Middle frontal gyrus (tissue), 1 donor: Measurements from ENCODE around the gene MPI.
"Not testable (repeated sequence)": the region's sequence is repeated elsewhere in the genome, so short reads cannot be mapped to it uniquely, and the experiment has no call there.

ENCODE experiments used
- DNase-seq: peaks from one replicate; pipeline ENCODE4 v3.0.0-alpha.2; 2015; ENCODE audit warnings: low spot score; ENCODE audit errors: extremely low spot score

The MPI gene

DNA sequence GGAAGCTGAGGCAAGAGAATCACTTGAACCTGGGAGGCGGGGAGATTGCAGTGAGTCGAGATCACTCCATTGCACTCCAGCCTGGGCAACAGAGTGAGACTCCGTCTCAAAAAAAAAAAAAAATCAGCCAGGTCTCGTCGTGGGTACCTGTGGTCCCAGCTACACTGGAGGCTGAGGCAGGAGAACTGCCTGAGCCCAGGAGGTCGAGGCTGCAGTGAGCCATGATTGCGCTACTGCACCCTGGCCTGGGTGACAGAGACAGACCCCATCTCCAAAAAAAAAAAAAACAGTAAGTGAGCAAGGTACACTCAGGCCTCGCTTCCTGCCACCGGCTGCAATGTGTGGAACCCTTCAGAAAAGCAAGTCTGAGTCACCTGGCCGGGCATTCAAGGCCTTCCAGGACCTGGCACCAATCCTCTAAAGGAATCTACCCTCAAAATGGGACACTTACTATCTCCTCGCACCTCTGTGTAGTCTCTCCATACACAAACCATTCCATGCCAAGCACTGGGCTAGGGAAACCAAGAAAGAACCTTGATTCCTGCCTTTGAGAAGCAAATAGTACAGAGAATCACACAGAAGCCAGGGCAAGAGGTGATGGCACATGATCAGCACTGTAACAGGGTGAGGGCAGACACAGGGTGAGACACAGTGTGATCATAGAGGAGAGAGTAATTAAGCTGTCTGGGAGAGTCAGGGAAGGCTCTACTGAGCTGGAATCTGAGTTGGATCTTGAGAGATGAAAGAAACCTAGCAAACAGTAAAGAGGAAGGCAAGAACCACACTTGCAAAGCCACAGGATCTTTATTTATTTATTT is 26.4 kb upstream of the MPI start:
- DNase-seq: no peak

DNA sequence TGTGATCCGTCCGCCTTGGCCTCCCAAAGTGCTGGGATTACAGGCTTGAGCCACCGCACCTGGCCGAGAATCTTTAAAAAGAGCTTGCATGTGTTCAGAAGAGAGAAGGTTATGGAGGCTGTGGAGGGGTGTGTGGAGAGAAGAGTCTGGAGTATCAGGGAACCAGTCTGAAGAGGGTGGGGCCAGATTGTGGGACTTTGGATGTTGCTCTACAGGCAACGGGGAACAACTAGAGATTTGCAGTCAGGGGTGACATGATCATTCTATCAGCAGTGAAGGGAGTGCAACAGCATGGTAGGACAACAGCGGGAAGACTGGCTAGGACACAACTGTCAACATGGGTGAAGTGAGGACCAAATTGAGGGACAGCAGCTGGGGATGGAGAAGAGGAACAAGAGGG is 25.5 kb upstream of the MPI start:
- DNase-seq: no peak

DNA sequence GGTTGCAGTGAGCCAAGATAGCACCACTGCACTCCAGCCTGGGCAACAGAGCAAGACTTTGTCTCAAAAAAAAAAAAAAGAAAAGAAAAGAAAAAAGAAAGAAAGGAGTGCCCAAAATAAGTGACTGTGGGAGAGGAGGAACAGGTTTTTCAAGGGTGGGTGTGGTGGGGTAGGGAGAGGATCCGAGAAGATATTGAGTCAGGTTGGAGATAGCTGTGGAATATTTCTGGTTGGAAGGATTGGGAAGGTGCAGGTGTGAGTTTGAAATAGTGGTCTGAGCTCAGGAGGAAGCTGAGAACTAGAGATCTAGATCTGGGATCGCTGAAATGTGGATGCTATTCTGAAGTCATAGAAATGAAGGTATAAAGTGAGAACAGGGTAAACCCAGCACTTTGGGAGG is 24.5 kb upstream of the MPI start:
- no peak for DNase-seq

DNA sequence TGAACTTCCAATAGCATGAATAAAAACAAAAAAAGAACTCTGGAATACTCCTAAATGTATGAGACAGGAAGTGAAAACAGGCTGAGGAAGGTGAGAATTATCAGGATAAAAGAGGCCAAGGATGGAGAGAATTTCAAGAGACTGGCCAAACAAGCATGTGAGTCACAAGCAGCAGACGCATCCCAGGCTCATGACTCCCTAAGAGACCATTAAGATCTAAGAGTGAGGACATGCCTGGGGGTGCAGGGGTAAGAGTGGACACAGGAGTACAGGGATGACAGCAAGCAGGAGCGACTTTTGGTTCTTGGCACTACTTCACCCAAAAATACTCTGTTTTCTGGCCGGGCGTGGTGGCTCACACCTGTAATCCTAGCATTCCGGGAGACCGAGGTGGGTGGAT is 23.8 kb upstream of the MPI start:
- no peak for DNase-seq

DNA sequence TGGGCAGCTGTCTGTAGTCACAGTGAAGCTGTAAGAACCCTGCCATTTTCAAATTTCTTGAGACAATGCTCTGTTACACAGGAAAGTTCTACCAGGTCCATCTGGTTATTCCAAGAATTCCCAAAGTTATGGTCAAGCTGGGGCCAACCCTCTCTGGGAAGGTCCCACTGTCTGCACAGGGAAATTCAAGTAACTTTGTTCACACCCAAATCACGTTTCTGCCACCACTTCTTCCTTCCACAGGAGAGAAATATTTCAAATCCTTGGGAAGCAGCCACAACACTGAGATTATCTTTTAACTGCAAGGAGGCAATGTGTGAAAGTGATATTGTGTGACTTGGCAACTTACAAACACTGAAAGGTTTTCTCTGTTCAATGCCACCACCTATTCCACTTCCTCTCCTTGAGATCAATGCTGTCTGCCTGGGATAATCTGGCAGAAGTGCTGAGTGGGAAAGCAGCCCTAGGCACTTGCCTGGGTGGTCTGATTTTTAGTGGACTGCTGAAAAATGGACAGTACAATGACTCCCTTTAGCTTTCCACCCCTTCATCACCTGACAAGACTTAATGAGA is 22.3 kb upstream of the MPI start:
- no peak for DNase-seq

DNA sequence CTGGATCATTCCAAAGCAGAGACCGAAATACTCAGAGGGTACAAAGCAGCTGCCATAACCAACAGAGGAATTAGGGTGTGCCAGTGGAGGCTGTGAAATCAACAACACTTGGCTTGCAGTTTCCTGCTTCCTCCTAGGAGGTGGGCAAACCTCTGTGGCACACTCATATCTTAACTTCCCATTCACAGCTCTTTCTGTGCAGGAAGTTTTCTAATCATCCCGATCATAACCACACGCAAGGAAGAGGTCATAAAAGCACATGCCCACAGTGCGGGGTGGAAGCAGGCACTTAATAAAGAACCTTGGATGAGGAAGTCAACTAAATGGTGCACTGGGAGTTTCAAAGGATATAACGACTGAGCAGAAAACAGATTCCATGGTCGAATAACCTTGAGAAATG is 21.8 kb upstream of the MPI start:
- DNase-seq: no peak

DNA sequence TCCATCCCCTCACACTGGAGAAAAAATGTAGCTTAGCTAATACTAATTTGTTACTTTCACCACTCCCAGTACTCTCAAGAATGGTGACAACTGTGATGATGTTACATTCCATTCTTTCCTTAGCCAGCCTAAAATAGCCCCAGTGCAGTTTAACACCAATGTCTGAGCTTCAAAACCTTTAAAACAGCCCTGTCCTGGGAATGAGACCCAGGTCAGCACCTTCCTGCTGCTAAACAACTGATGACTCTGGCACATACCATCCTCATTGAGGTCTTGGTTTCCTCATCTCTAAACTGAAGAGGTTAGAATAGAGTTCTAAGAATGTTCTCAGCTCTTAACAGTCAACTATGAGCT is 20.5 kb upstream of the MPI start:
- no peak for DNase-seq

DNA sequence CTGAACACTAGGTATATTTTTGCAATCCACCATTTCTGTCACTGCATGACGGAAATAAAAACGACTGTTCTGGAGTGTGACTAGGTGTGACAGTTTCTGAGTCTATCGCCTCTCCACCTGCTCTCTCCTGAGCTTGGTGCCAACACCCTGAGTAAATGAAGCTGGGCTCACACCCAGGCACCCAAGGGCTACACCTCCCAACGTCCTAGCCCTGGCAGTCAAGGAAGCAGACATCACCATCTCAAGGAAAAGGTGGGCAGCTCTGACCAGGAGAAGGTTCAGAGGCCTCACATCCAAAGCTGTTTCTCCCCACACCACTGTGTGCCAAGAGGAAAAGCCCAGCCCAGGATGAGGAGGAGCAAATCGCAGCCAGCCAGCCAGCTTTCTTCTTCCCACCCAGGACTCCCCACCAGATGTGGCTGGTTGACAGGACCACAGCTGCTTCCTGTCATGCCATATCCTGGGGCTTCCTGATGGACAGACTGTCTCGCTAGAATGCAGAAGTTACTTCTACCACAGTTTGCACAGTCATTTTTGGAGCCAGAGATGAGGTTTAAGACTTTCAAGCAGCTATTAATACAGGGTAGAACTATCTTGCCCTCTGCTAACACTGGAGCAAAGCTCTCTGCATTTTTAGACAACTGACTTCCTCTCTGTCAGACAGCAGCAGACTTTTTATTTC is 20.0 kb upstream of the MPI start:
- DNase-seq: no peak

DNA sequence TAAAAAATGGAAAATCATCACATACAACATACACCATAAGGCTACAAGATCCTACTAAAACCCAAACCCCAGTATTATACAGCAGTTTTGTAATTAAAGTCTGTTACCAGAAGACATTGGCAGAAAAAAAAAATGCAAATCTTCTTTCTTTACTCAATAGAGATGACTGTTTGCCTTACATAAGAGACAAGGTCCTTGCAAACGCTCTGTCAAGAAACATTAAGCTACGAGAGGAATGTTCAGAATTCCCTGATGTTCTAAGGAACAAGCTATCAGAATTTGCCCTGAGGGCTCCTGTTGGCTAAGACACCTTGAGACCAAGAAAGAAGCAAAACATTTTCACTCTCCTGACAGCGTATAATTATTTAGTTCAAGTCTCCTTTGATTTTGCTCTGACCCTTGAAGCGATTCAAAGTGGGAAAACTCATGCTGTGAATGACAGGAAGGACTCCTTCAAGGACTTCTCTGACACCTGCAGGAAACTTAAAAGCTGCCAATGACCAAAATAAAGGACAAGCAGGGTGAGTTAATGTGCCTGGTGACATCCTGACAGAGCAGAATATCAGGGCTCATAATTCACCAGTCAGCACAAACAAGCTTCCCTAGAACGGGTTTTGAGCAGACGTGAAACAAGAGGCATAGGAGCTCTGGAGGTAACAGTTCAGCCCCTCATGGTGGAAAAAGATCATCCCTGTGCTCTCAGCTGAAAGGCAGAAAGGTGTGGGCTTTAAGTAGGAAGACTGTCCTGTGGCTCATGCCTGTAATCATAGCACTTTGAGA is 19.2 kb upstream of the MPI start:
- DNase-seq: no peak

DNA sequence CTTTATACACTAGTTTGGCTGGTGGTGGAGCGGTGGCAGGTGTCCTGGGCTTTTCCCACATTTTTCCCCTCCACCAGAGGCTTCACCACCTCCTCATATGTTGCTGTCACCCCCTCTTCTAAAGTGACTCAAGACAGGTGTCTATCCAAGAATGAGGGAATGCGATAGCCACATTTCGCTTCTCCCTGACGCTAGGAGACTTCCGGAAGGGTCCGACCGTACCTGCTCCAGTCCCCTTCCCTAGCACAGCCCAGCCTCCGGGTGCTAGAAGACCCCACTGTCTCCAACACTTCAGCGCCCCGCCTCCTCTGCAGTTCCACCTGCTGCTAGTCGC is 17.2 kb upstream of the MPI start:
- no peak for DNase-seq

DNA sequence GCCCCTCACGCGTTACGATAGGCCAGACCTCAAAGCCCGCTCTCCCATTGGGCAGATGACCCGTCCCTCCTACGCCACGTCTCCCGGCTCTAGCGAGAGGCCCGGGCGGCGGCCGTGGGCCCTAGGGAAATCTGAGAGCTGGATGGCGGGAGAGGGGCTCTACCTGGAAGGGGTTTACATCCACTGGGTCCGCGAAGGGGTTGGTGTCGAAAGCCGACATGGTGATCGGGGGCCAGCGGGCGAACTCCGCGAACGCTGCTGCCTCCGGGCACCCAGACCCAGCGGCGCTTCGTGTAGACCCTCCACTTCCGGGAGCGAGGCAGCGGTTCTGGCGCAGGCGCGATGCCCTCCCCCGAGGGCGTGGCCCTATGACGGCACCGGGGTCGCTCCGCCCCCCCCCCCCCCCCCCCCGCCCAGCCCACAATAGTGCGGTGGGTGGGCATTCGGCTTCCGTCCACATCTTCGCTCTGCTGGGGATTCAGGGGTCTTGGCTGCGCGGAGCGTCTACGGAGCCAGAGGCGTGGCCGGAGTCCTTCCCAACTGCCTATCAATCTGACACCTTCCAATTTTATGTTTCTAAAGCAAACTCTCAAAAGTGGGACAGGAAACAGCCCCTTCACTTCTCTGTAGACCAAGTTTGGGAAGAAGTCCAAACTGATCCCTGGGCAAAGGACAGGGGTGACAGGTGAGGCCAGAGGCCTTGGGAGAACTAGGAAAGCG is 16.6 kb upstream of the MPI start, which contains the start of gene SCAMP2:
TSS of gene SCAMP2 (minus strand) at position 330 of the 720 bp plus-strand sequence. CDS start at position 220, 110 bp downstream.
- peak; percentile 83 for DNase-seq

DNA sequence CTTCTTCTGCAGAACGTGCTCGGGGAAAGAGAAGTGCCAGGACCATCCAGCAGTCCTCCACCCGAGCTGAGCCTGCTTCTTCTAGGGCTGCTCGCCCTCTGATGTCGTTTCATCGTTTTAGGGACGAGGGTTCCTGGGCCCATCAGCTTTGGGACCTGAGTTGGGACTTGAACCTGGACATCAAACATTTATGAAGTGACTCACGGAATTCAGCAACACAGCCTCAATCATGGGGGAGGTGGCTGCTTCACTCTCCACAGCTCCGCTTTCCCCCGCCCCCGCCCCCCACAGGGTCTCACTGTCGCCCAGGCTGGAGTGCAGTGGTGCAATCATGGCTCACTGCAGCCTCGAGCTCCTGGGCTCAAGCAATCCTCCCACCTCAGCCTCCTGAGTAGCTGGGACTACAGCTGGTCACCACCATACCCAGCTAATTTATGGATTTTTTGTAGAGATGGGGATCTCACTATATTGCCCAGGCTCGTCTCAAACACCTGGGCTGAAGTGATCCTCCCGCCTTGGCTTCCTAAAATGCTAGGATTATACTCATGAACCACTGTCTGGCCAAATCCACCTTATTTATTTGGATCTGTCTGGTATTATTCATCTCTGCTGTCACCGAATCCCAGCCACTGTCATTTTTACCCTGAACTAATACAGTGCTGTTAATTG is 16.0 kb upstream of the MPI start:
- DNase-seq: no peak

DNA sequence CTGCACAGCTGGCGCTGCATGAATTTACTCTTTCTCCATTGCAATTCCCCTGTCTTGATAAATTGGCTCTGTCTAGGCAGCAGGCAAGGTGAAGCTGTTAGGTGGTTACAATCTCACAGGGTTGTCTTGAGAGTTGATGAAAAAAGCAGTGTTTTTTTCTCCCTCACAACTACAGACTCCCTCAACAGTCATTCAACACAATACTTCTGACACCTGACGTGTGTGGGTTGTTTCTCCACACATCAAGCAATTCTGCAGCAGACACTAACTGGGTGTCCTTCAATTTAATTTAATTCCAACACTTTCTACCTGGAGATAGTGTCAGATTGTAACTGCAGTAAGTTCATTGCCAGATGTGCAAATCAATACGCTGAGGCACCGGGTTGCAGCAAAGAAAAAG is 11.6 kb upstream of the MPI start:
- DNase-seq: no peak

DNA sequence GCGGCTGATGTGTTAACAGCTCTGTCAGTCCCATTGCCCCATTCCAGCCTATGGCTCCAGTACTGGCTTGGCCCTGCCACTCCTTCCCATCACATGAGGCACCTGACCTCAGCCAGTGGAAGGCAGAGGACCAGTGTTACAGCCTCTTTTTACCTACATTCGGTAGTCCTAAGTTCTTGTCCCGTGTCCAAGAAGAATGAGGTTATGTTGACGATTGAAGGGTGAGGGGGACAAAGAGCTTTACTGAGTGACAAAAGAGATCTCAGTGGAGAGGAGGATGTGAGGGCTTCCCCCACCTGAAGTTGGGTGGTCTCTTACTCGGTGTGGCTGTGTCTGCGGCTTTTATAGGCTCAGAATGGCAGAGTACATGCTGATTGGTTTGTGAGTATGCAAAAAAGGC is 7.3 kb upstream of the MPI start:
- no peak for DNase-seq

DNA sequence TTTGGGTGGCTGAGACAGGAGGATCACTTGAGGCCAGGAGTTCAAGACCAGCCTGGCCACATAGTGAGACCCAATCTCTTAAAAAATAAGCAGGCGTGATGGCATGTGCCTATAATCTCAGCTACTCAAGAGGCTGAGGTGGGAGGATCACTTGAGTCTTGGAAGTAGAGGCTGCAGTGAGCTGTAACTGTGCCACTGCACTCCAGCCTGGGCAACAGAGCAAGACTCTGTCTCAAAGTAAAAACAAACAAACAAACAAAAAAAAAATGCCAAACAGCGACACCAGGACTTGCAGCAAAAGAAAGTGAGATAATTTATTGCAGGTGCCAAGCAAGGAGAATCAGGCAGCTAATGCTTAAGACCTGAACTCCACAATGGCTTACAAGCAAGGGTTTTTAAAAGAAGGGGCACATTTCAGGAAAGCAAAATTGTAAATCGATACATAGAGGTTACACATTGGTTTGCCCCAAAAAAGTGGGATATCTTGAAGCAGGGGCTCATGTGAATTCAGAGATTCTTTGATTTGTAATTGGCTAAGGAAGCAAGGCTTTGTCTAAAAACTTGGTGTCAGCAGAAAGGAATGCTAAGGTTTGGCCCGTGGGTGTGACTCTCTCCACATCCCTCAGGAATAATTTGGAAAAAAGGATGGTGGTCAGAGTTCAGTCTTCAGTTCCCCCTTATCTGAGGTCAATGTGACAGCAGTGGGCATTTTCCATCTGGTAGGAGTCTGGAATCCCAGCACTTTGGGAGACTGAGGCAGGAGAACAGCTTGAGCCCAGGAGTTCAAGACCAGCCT is 5.2 kb upstream of the MPI start:
- no peak for DNase-seq

DNA sequence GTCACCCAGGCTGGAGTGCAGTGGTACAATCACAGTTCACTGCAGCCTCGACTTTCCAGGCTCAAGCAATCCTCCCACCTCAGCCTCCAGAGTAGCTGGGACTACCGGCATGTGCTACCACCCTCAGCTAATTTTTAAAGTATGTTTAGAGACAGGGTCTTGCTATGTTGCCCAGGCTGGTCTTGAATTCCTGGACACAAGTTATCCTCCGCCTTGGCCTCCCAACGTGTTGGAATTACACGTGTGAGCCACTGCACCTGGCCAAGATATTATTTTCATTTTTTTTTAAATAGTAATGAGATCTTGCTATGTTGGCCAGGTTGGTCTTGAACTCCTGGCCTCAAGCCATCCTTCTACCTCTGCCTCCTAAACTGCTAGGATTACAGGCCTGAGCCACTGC is 4.4 kb upstream of the MPI start:
- no peak for DNase-seq

DNA sequence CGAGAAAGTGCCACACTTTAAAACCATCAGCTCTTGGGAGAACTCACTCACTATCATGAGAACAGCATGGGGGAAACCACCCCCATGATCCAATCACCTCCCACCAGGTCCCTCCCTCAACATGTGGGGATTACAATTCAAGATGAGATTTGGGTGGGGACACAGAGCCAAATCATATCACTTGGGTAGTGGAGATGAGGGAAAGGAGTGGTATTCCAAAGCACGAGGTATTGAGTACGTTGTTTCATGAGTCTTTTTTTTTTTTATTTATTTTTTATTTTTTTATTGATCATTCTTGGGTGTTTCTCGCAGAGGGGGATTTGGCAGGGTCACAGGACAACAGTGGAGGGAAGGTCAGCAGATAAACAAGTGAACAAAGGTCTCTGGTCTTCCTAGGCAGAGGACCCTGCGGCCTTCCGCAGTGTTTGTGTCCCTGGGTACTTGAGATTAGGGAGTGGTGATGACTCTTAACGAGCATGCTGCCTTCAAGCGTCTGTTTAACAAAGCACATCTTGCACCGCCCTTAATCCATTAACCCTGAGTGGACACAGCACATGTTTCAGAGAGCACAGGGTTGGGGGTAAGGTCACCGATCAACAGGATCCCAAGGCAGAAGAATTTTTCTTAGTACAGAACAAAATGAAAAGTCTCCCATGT is 2.2 kb upstream of the MPI start:
- DNase-seq: not testable (repeated sequence)

DNA sequence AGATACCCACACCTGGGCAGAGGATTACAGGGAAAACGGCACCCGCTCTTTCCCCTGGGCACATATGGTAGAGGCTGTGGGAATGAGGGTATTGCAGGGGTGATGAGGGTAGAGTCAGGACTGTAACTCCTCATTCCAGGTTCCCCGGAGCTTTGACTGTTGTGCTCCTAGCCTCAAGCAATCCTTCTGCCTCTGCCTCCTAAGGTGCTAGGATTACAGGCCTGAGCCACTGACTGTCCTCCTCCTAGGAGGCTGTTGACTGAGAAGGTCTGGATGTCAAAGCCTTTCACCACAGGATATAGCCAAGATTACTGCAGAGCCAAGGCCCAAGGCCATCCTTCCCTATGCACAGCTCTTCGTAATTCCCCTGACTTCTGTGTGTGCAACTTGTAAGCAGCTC is 1.1 kb upstream of the MPI start:
- no peak for DNase-seq

DNA sequence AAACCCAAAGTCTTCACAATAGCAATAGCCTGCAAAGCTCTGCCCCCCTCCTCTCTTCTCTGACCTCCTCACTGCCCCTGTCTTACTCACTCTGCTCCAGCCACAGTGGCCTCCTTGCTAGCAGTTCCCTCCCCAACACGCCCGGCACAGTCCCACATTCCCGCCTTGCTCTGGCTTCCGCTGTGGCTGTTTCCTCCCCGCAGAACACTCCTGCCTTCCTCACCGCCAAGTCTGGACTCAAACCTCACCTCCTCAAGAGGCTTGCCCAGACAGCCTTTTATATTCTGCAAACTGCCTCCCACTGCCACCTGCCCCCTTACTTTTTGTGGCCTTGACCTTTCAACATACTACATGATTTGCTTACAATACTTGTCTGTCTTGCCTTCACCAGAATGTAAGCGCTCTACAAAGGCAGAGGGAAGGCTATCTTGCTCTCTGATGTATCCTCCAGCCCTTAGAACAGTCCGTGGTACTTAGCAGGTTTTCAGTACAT is 406 bp upstream of the MPI start:
- no peak for DNase-seq

DNA sequence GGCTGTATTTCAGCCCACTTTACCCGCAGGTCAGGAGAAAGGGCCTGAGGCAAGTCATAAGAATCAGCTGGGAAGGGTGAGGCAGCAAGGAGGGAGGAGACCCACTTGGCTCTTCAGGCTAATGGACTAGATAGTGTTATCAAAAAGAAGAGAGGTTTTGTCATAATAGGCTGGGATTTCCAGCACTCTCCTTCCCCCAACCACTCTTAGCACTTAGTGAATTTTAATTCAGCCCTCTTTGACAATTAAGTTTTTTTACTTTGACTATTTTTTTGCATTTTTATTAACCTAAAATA is 771 bp downstream of the MPI start:
- DNase-seq: no peak
